Astrocyte of the cerebellum (primary cell): ENCODE measurements around the gene CENPW.

Experiments used
- DNase-seq: peaks from one replicate; pipeline ENCODE4 v3.0.0-alpha.2; 2011; ENCODE audit warnings: low read depth
- H3K4me3 ChIP-seq: 2 replicates; pipeline ENCODE4 v1.5.1; 2011; ENCODE audit warnings: mild to moderate bottlenecking, low read depth, low read length, moderate library complexity
- in situ Hi-C: cut with HindIII; loops from 2 replicates; pipeline ENCODE4 v1.10.0; 2017; ENCODE audit warnings: low sequenced_read_pairs
- TF ChIP-seq, protein P1 (sequence below): IDR thresholded peaks from 2 replicates; pipeline ENCODE4 v1.5.1; 2012; ENCODE audit warnings: low read length, low read depth, moderate library complexity, mild to moderate bottlenecking; ENCODE audit errors: missing control alignments

Gene CENPW

DNA sequence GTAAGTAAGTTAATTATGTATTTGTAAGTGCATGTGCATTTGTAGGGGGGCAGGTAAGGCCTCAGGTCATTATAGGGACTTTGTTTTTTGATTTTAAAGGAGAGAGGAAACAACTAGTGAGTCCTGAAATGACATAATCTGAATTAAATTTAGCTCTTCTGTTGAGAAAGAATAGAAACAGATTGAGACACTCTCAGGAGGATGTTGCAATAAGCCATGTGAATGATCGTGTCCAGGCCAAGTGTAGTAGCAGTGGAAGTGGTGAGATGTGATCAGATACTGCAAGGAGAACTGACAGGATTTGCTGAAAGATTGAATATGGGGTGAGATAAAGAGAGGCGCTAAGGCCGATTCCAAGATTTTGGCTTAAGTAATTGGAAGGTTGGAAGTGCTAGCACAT, 2.6 kb upstream of the CENPW start:
- no peak for DNase-seq
- TF ChIP-seq, protein P1, sequence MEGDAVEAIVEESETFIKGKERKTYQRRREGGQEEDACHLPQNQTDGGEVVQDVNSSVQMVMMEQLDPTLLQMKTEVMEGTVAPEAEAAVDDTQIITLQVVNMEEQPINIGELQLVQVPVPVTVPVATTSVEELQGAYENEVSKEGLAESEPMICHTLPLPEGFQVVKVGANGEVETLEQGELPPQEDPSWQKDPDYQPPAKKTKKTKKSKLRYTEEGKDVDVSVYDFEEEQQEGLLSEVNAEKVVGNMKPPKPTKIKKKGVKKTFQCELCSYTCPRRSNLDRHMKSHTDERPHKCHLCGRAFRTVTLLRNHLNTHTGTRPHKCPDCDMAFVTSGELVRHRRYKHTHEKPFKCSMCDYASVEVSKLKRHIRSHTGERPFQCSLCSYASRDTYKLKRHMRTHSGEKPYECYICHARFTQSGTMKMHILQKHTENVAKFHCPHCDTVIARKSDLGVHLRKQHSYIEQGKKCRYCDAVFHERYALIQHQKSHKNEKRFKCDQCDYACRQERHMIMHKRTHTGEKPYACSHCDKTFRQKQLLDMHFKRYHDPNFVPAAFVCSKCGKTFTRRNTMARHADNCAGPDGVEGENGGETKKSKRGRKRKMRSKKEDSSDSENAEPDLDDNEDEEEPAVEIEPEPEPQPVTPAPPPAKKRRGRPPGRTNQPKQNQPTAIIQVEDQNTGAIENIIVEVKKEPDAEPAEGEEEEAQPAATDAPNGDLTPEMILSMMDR: no peak
- in situ Hi-C loops: no loop called here
- H3K4me3 ChIP-seq: no peak overlapping the region

DNA sequence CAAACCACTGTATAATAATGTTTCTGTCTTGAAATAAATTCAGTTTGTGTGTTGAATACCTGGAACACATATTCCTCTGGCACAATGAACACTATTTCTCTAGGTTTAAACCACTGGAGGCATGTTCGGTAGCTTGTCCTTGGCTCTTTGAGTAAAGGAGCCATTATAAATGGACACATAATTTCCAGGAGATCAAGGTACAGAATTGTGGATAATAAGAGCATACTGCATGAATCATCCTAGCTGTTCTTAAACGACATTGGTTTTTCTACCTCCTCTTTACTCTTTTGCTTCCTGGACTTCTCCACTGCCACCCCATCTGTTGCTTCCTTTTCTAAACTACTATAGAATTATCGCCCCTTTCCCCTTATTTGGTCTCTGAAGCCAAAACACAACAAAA, 1.2 kb downstream of the CENPW start:
- DNase-seq: no peak
- in situ Hi-C loops: no loop called here
- TF ChIP-seq, protein P1: no peak
- peak overlapping the region; percentile 74 for H3K4me3 ChIP-seq

DNA sequence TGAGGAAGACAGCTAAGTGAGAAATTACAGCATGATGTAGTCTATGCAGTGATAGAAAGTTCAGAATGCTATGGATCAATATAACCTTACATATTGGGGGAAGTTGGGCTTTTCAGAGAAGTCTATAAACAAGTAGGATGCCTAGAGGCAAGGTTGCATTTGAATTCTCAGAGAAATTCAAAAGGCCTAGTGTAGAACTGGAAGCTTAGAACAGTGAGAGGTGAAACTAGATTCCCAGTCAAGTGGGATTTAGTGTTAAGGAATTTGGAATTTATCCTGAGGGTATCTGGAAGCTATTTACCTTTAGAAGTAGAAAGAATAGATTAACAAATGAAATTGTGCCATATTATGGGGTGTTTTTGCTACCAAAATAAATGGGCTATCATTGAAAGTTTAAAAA, 4.3 kb downstream of the CENPW start:
- DNase-seq: no peak
- TF ChIP-seq, protein P1: no peak
- in situ Hi-C loops: no loop called here
- H3K4me3 ChIP-seq: no peak overlapping the region

DNA sequence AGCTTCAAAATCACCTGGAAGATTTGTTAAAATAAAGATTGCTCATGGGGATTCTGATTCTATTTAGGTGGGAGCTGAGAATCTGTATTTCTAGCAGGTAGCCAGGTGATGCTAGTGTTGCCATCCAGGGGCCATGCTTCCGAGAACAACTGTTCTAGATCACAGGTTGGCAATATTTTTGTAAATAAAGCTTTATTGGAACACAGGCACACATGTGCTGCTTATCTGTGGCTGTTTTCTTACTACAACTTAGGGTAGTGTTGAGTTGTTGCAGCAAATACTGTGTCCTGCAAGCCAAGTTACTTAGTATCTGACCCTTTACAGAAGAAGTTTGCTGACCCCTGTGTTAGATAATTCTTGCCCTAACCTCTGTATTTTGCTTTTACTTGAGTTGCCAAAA, 12.0 kb downstream of the CENPW start:
- DNase-seq: no peak
- in situ Hi-C loops: no loop called here
- TF ChIP-seq, protein P1: no peak
- no peak overlapping the region for H3K4me3 ChIP-seq

DNA sequence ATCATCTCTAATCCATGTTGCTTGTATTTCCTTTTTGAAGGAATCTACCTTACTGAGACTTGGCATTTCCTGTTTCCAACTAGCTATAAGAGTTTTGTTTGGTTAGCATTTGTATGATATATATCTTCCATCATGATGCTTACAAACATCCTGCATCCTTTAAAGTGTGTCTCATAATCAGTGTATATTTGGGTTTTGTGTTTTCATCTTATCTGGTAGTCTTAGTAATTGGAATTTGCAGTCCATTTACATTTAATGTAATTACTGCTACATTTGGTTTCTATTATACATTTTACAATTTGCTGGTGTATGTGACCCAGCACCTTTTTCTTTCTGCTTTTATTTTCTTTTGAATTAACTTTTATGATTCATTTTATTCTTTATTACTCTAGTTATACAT, 12.6 kb downstream of the CENPW start:
- no peak for DNase-seq
- TF ChIP-seq, protein P1: no peak
- in situ Hi-C loops: no loop called here
- H3K4me3 ChIP-seq: no peak overlapping the region

DNA sequence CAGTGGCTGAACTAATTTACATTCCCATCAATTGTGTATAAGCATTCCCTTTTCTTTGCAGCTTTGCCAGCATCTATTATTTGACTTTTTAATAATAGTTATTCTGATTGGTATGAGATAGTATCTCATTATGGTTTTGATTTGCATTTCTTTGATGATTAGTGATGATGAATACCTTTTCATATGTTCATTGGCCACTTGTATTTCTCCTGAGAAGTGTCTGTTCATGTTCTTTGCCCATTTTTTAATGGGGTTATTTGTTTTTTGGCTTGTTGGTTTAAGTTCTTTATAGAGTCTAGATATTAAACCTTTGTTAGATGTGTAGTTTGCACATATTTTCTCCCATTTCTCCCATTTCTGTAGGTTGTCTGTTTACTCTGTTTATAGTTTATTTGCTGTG, 16.6 kb downstream of the CENPW start:
- no peak overlapping the region for H3K4me3 ChIP-seq
- TF ChIP-seq, protein P1: no peak
- DNase-seq: no peak
- in situ Hi-C loops: no loop called here
